C4-2B (cell line): ENCODE data around the gene LMO7.

Experiments
- CTCF ChIP-seq: fragments of 450-650 bp; conservative IDR thresholded peaks from 2 replicates; pipeline ENCODE4 v1.5.1; 2017; ENCODE audit warnings: mild to moderate bottlenecking
- ZFX ChIP-seq: fragments of 450-650 bp; IDR thresholded peaks from 2 replicates; pipeline ENCODE4 v1.6.1; 2017

- no peak for TF ChIP-seq CTCF
- no peak for TF ChIP-seq ZFX
Observed at GRCh38 chr13:75754936-75755335, 118.8 kb downstream of the LMO7 start.
